ENCODE data around the gene PDZRN4.
"Not testable (repeated sequence)": the region's sequence is repeated elsewhere in the genome, so short reads cannot be mapped to it uniquely, and the experiment has no call there.

PDZRN4 gene

GRCh38 chr12:41186026-41186425, 2.1 kb upstream of the PDZRN4 start:
- H3K27ac ChIP-seq (ENCODE audit: low read depth, low read length), result no peak overlapping the region
- no peaks in the 10 kb centered on the region for H3K9me2 ChIP-seq (replicated peaks; ENCODE audit: insufficient read depth, low read length)
- H3K27me3 ChIP-seq (ENCODE audit: low read length), result no peaks in the 10 kb centered on the region
- no peak overlapping the region for H3K4me2 ChIP-seq (ENCODE audit: low read depth, low read length, poor library complexity, severe bottlenecking)
- H3F3A ChIP-seq (ENCODE audit: insufficient read depth), result no peaks in the 10 kb centered on the region
- H3K9ac ChIP-seq (ENCODE audit: low read length), result no peak overlapping the region
- no peak overlapping the region for H2AFZ ChIP-seq (ENCODE audit: low read depth, low read length, severe bottlenecking)
- H3K9me3 ChIP-seq (ENCODE audit: insufficient read depth, low read length), result no peaks in the 10 kb centered on the region
- H3K4me3 ChIP-seq (ENCODE audit: insufficient read depth, low read length, poor library complexity, severe bottlenecking), result no peak overlapping the region
- TF ChIP-seq CTCF (IDR thresholded peaks at IDR 0.05; ENCODE audit: insufficient read depth, low read length, poor library complexity, severe bottlenecking) (no peak), EZH2phosphoT487 (conservative IDR thresholded peaks at IDR 0.05; ENCODE audit: low read length) (no peak)
- no peaks in the 10 kb centered on the region for H4K20me1 ChIP-seq (ENCODE audit: low read depth, low read length)
- H3K79me2 ChIP-seq (ENCODE audit: insufficient read depth, low read length), result no peaks in the 10 kb centered on the region
- no peaks in the 10 kb centered on the region for H3K36me3 ChIP-seq (ENCODE audit: low read length)

DNA sequence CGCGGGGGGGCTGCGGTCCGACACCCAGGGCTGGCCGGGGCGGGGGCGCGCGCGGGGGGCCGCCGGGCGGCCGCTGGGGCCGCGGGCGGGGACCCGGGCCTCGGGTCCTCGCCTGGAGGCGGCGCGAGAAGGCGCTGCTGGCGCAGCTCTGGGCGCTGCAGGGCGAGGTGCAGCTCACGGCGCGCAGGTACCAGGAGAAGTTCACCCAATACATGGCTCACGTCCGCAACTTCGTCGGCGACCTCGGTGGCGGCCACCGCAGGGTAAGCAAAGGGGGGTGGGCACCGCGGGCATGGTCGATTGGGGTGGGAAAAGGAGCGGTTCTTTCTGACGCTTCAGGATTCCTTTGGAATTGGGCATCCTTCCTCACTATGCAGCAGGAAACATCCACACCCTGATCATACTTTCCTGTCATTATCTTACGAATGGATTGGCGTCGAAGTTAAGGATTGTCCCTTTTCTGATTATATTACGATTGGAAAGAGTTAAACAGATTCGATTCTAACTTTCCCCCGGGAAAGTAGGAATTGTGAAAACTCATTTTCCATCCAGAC, 798 bp downstream of the PDZRN4 start:
- Histone ChIP-seq H3K4me2 (ENCODE audit: low read depth, low read length, poor library complexity, severe bottlenecking) (no peak overlapping the region), H3K9me2 (replicated peaks; ENCODE audit: insufficient read depth, low read length) (no peaks in the 10 kb centered on the region), H3K9ac (ENCODE audit: low read length) (no peak overlapping the region), H3F3A (ENCODE audit: insufficient read depth) (no peaks in the 10 kb centered on the region), H2AFZ (ENCODE audit: low read depth, low read length, severe bottlenecking) (no peak overlapping the region), H3K79me2 (ENCODE audit: insufficient read depth, low read length) (no peaks in the 10 kb centered on the region), H3K27ac (ENCODE audit: low read depth, low read length) (no peak overlapping the region), H3K4me3 (ENCODE audit: insufficient read depth, low read length, poor library complexity, severe bottlenecking) (no peak overlapping the region), H3K36me3 (ENCODE audit: low read length) (no peaks in the 10 kb centered on the region), H4K20me1 (ENCODE audit: low read depth, low read length) (no peaks in the 10 kb centered on the region), H3K27me3 (ENCODE audit: low read length) (no peaks in the 10 kb centered on the region), H3K9me3 (ENCODE audit: insufficient read depth, low read length) (no peaks in the 10 kb centered on the region)
- no peak for TF ChIP-seq EZH2phosphoT487 (conservative IDR thresholded peaks at IDR 0.05; ENCODE audit: low read length)
- TF ChIP-seq CTCF (IDR thresholded peaks at IDR 0.05; ENCODE audit: insufficient read depth, low read length, poor library complexity, severe bottlenecking), result no peak

- H3K4me2 ChIP-seq (ENCODE audit: low read depth, low read length, poor library complexity, severe bottlenecking), result no peak overlapping the region
- no peaks in the 10 kb centered on the region for H3F3A ChIP-seq (ENCODE audit: insufficient read depth)
- H4K20me1 ChIP-seq (ENCODE audit: low read depth, low read length), result no peaks in the 10 kb centered on the region
- H3K27ac ChIP-seq (ENCODE audit: low read depth, low read length), result no peak overlapping the region
- H2AFZ ChIP-seq (ENCODE audit: low read depth, low read length, severe bottlenecking), result no peak overlapping the region
- H3K36me3 ChIP-seq (ENCODE audit: low read length), result no peaks in the 10 kb centered on the region
- no peak overlapping the region for H3K4me3 ChIP-seq (ENCODE audit: insufficient read depth, low read length, poor library complexity, severe bottlenecking)
- H3K9me2 ChIP-seq (replicated peaks; ENCODE audit: insufficient read depth, low read length), result no peaks in the 10 kb centered on the region
- H3K27me3 ChIP-seq (ENCODE audit: low read length), result no peaks in the 10 kb centered on the region
- no peaks in the 10 kb centered on the region for H3K9me3 ChIP-seq (ENCODE audit: insufficient read depth, low read length)
- no peak overlapping the region for H3K9ac ChIP-seq (ENCODE audit: low read length)
- no peak for TF ChIP-seq EZH2phosphoT487 (conservative IDR thresholded peaks at IDR 0.05; ENCODE audit: low read length)
- H3K79me2 ChIP-seq (ENCODE audit: insufficient read depth, low read length), result no peaks in the 10 kb centered on the region
Measured at GRCh38 chr12:41189395-41190251, 1.5 kb downstream of the PDZRN4 start.

GRCh38 chr12:41190338-41190737, 2.2 kb downstream of the PDZRN4 start:
- TF ChIP-seq CTCF (IDR thresholded peaks at IDR 0.05; ENCODE audit: insufficient read depth, low read length, poor library complexity, severe bottlenecking) (no peak), EZH2phosphoT487 (conservative IDR thresholded peaks at IDR 0.05; ENCODE audit: low read length) (no peak)
- Histone ChIP-seq H3K79me2 (ENCODE audit: insufficient read depth, low read length) (no peaks in the 10 kb centered on the region), H3K9me2 (replicated peaks; ENCODE audit: insufficient read depth, low read length) (no peaks in the 10 kb centered on the region), H3K4me2 (ENCODE audit: low read depth, low read length, poor library complexity, severe bottlenecking) (no peak overlapping the region), H3K9me3 (ENCODE audit: insufficient read depth, low read length) (no peaks in the 10 kb centered on the region), H4K20me1 (ENCODE audit: low read depth, low read length) (no peaks in the 10 kb centered on the region), H3K9ac (ENCODE audit: low read length) (no peak overlapping the region), H3K27ac (ENCODE audit: low read depth, low read length) (no peak overlapping the region), H3K4me3 (ENCODE audit: insufficient read depth, low read length, poor library complexity, severe bottlenecking) (no peak overlapping the region), H2AFZ (ENCODE audit: low read depth, low read length, severe bottlenecking) (no peak overlapping the region), H3K36me3 (ENCODE audit: low read length) (no peaks in the 10 kb centered on the region), H3F3A (ENCODE audit: insufficient read depth) (no peaks in the 10 kb centered on the region), H3K27me3 (ENCODE audit: low read length) (no peaks in the 10 kb centered on the region)

DNA sequence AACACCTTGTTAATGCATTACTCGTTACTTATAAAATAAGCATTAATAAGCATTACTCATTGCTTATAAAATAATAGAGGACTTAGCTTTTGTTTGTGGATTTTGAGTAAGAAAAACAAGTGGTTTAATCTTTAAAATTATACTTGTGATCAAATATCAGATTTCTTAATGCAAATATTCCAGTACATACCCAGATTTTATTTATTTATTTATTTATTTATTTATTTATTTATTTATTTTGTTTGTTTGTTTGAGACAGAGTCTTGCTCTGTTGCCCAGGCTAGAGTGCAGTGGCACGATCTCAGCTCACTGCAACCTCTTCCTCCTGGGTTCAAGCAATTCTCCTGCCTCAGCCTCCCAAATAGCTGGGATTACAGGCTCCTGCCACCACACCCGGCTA, 3.4 kb downstream of the PDZRN4 start:
- not testable (repeated sequence) for H3K27ac ChIP-seq (ENCODE audit: low read depth, low read length); H3F3A ChIP-seq (ENCODE audit: insufficient read depth); H3K79me2 ChIP-seq (ENCODE audit: insufficient read depth, low read length); H3K36me3 ChIP-seq (ENCODE audit: low read length); H3K4me2 ChIP-seq (ENCODE audit: low read depth, low read length, poor library complexity, severe bottlenecking); H3K4me3 ChIP-seq (ENCODE audit: insufficient read depth, low read length, poor library complexity, severe bottlenecking); H3K9ac ChIP-seq (ENCODE audit: low read length); H4K20me1 ChIP-seq (ENCODE audit: low read depth, low read length); H3K9me3 ChIP-seq (ENCODE audit: insufficient read depth, low read length); H2AFZ ChIP-seq (ENCODE audit: low read depth, low read length, severe bottlenecking); H3K9me2 ChIP-seq (replicated peaks; ENCODE audit: insufficient read depth, low read length); H3K27me3 ChIP-seq (ENCODE audit: low read length)
